Epithelial cell of proximal tubule (primary cell): ENCODE measurements around the gene RFX8. TPM values are rescaled to one million over a fixed set of nuclear protein-coding genes. Genes with fewer than 3 reads are reported as not detected.

Source experiments
- DNase-seq: peaks from one replicate; pipeline ENCODE4 v3.0.0-alpha.2; 2011; ENCODE audit warnings: low read depth
- H3K4me3 ChIP-seq: 2 replicates; pipeline ENCODE4 v1.5.1; 2011; ENCODE audit warnings: low read depth, mild to moderate bottlenecking, low read length
- CTCF ChIP-seq: conservative IDR thresholded peaks from 2 replicates; pipeline ENCODE4 v1.5.1; 2012; ENCODE audit warnings: low read depth, mild to moderate bottlenecking, low read length
- total RNA-seq: library from RNA; depleted of rRNA; stranded (reverse); fragments of >200 nt; gene quantifications from 2 replicates; pipeline ENCODE4 v1.2.3, GENCODE V29; 2015

RFX8 gene
- not detected in 2 replicates for total RNA-seq

- no peak for TF ChIP-seq CTCF
- no peak for DNase-seq
- H3K4me3 ChIP-seq: peak within 1 kb of the TSS; percentile 58
Observed at GRCh38 chr2:101474731-101475384, at the start of gene RFX8. Gene RFX8 (minus strand): TSS chr2:101475112. CDS start chr2:101466848, 8,264 bp downstream.

- no peak for TF ChIP-seq CTCF
- DNase-seq: no peak
- H3K4me3 ChIP-seq: no peak overlapping the region
Observed at GRCh38 chr2:101521487-101521886, 46.6 kb upstream of the RFX8 start.

GRCh38 chr2:101520246-101520645 lies 45.3 kb upstream of the RFX8 start:
- no peak for TF ChIP-seq CTCF
- no peak for DNase-seq
- no peak overlapping the region for H3K4me3 ChIP-seq

GRCh38 chr2:101518578-101519492 lies 43.9 kb upstream of the RFX8 start:
- peak; percentile 56 for TF ChIP-seq CTCF
- H3K4me3 ChIP-seq: peak overlapping the region; percentile 37

GRCh38 chr2:101517758-101518271 lies 42.9 kb upstream of the RFX8 start:
- TF ChIP-seq CTCF: no peak
- DNase-seq: no peak
- H3K4me3 ChIP-seq: no peak overlapping the region

More at GRCh38 chr2:101518578-101519492, 43.9 kb upstream of the RFX8 start:
- DNase-seq: no peak

GRCh38 chr2:101516823-101517690 lies 42.1 kb upstream of the RFX8 start:
- TF ChIP-seq CTCF: no peak
- no peak overlapping the region for H3K4me3 ChIP-seq
- peak; percentile 63 for DNase-seq
